HG03045 (cell line): ENCODE results near the gene PTGIR.

Source experiments
- ATAC-seq: cut with Tn5 transposase; IDR thresholded peaks from one replicate; pipeline ENCODE4 v1.9.1; 2021; ENCODE audit warnings: mild to moderate bottlenecking, moderate library complexity; ENCODE audit not compliant: unreplicated experiment

Gene PTGIR

DNA sequence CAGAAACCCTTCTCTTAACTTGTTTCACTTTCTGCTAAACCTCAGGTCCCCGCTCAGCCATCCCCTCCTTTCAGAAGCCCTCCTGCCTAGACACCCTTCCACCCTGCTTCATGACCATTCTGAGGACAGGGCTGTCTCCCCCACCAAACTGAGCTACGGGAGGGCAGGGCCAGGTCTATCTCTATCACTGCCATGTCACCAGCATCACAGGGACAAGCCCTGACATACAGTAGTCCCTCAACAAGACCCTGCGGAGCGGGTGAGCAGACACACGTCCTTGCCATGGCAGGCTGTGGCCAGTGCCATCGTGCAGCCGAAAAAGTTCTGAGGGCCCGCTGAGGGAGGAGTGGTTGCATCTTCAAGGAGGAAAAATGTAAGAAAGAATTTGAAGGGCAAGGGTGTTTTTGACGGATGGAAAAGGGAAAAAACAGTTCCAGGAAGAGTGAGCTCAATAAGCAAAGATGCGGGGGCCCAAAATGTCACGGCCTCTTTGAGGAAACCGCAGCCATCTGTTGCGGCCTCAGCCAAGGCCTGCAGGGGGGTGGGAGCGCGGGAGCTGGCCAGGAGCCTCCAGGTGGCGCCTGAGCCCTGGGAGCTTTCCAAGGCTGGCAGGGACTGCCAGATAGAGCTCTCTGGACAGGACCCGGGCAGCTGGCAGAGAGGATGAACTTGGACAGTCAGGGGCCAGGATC is 8.1 kb downstream of the PTGIR start:
- no peak for ATAC-seq

DNA sequence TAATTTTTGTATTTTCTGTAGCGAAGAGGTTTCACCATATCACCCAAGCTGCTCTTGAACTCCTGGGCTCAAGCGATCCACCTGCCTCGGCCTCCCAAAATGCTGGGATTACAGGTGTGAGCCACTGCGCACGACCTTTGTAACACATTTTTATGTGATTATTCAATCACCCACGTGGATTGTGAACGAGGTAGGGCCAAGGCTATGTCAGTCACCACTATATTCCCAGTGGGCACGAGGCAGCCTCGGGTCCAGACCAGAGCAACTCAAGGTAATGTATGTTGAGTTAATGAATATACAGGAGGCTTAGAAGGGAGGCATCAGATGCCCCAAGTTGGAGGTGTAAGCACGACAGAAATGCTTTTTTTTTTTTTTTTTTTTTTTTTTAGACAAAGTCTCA is 8.9 kb downstream of the PTGIR start:
- ATAC-seq, result no peak

DNA sequence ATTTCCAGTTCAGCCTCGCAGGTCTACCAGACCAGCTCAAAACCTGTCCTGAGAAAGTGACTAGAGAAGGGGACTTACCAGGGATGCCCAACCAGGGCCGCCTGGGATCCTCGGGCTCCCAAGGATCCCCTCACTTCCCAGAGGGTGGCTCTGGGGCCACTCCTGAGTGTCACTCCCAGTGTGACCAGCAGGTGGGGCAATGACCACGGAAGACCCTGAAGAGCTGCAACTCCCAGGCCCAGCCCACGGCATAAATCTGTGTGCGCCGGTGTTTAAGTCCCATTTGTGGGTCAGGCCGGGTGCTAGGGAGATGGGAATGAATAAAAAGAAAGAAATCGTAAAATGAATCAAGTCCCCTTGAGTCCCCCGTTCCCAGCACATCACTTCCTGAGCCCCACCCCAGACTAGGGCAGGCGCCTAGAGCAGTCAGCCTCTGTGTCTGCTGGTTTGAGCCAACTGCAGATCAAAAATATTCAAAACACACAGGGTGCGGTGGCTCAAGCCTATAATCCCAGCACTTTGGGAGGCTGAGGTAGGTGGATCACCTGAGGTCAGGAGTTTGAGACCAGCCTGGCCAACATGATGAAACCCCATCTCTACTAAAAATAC is 10.7 kb downstream of the PTGIR start:
- ATAC-seq, result no peak

DNA sequence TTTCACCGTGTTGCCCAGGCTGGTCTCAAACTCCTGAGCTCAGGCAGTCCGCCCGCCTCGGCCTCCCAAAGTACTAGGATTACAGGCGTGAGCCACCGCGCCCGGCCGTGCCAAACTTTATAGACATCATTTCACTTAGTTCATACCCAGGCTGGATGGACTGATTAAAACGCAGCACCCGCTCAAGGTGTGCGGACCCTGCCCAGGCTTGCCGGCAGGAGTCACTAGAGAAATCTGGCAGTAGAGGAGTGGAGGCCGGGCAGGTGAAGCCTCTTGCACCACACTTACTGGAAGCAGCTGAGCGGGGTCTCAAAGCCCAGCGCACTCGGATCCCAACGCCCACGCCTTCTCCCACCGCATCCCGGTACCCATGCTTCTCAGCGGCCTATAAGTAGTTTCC is 11.4 kb downstream of the PTGIR start:
- no peak for ATAC-seq

DNA sequence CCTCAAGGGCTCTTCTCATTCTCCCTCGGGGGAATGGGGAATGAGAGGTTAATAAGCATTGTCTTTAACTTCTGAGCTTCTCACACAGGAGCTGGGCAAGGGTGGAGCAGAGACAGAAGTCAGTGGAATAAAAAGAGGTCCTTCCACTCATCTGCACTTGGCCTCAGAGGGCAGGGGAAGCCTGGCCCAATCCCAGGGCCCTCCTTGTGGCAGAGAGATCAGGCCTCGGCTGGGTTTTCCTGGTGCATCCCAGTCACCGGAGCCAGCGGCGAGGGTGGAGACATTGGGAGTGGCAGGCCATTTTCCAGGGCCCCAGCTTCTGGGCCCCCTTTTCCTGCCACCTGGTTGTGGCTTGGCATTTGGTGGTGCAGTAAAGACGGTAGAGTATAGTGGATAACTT is 13.1 kb downstream of the PTGIR start:
- no peak for ATAC-seq

DNA sequence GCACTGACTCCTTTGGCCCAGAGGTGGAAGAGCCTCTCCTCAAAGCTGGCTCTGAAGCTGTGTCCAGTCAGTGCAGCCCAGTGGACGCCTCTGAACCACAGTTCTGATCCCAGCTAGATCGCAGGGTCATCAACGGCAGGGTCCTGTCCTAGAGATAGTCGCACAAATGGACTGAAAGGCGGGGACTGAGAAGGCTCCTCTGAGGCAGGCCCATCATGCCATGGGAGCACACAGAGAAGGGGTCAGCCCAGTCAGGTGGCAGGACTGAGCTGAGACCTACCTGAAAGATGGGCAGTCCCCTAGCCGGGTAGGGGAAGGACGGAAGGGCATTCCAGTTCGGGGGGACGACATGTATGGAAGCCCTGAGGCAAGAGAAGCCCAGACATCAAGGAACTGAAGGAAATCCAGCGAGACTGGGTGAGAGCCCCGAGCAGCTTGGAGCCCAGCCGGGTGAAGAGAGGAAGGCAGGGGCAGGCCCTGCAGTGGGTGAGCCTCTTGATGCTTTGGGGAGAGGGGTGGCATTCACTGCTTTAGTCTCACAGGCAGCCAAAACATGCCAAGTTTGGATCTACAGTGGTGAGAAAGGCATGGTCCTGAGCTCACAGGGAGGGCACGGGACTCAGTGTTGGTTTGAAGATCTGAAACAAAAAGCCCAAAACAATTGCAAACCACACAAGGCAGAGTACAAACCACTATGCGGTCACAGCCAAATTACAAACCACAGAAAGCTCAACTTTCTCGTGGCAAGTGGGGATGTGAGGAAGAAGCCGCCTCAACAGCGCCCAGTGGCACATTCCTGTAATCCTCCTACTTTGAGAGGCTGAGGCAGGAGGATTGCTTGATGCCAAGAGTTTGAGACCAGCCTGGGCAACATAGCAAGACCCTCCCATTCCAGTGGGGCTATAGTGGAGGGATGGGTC is 13.8 kb downstream of the PTGIR start:
- ATAC-seq, result no peak

DNA sequence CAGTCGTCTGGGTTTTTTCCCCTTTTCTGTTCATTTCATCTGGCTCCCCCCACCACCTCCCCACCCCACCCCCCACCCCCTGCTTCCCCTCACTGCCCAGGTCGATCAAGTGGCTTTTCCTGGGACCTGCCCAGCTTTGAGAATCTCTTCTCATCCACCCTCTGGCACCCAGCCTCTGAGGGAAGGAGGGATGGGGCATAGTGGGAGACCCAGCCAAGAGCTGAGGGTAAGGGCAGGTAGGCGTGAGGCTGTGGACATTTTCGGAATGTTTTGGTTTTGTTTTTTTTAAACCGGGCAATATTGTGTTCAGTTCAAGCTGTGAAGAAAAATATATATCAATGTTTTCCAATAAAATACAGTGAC is 14.5 kb downstream of the PTGIR start:
- no peak for ATAC-seq

DNA sequence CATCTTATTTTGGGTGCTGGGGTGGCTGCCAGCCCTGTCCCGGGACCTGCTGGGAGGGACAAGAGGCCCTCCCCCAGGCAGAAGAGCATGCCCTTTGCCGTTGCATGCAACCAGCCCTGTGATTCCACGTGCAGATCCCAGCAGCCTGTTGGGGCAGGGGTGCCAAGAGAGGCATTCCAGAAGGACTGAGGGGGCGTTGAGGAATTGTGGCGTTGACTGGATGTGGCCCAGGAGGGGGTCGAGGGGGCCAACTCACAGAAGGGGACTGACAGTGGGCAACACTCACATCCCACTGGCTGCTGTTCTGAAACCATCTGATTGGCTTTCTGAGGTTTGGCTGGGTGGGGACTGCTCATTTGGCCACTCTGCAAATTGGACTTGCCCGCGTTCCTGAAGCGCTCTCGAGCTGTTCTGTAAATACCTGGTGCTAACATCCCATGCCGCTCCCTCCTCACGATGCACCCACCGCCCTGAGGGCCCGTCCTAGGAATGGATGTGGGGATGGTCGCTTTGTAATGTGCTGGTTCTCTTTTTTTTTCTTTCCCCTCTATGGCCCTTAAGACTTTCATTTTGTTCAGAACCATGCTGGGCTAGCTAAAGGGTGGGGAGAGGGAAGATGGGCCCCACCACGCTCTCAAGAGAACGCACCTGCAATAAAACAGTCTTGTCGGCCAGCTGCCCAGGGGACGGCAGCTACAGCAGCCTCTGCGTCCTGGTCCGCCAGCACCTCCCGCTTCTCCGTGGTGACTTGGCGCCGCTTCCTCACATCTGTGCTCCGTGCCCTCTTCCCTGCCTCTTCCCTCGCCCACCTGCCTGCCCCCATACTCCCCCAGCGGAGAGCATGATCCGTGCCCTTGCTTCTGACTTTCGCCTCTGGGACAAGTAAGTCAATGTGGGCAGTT is 15.1 kb downstream of the PTGIR start:
- ATAC-seq, result no peak

DNA sequence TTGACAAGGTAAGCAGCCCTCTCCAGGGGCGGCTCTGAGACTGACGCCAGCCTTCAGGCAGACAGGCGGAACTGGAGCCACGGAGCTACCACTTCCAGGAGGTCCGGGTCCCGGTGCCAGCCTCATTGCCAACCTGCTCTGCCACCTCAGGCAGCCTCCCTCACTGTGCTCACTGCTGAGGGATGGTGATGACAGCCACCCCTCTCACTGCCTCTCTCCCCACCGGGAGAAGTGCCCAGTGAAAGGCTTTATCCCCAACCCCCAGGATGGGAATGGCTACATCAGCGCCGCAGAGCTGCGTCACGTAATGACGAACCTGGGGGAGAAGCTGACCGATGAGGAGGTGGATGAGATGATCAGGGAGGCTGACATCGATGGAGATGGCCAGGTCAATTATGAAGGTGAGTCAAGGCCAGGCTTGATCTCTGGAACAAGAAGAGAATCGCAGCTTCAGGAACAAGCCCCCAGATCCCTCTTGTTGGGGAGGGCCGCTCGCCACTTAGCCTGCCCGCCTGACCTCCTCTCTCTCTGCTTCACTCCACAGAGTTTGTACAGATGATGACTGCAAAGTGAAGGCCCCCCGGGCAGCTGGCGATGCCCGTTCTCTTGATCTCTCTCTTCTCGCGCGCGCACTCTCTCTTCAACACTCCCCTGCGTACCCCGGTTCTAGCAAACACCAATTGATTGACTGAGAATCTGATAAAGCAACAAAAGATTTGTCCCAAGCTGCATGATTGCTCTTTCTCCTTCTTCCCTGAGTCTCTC is 16.1 kb downstream of the PTGIR start:
- no peak for ATAC-seq

DNA sequence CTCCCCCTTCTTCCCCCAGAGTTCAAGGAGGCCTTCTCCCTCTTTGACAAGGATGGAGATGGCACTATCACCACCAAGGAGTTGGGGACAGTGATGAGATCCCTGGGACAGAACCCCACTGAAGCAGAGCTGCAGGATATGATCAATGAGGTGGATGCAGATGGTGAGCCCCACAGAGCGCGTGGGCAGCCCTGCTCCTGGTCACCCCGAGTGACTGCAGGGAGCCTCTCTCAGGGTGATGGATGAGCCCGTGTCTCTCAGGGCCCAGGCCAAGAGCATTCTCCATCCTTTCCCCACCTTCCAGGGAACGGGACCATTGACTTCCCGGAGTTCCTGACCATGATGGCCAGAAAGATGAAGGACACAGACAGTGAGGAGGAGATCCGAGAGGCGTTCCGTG is 16.7 kb downstream of the PTGIR start:
- no peak for ATAC-seq

DNA sequence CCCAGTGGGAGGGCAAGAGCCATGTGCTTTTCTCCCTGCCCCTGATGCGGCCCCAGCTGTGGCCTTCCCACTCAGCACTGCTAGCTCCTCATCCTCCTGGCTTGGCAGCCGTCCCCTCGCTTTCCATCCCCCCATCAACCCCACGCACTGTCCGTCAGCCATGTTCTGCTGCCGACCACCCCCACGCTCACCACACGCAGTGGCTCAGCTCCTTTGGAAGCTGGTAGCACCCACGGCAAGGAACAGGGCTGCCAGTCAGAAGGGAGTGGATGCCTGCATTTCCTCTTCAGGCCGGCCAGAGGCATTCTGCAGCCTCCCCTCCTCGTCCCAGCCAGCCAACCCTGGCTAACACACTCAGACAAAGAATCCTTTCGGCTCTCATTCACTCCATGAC is 17.4 kb downstream of the PTGIR start:
- no peak for ATAC-seq

DNA sequence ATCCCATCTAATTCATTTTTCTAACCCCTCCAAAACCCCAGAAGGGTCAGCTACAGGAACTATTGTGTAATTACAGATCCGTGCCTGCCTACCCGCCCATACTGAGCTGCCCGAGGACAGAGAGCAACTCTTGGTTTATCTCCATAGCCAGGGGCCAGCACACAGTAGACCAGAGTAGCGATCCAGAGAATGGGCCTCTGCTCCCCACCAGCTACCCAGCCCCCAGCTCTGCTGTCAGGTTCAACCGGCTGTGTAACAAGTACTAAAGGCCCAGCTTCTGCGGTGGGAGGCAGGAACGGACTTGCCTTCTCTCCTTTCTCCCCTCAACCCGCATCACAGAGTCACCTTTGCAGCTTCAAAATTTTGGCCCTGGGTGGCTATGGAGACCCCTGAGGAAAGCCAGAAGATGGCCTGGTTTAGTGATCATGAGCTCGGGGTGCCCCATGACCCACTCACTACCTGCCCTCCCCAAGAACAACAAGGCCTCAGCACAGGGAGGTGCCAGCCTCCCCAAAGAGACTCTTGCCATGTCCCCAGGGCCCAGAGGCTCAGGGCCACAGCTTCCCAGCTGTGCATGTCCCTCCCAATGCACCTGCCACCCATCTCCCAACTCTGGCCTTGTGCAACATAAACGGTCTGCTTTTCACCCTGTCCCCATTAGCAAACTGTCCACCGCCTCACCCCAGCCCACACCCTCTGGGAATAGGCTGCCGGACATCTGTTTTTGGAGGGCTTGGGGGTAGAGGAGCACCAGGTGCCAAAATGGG is 18.0 kb downstream of the PTGIR start:
- no peak for ATAC-seq

DNA sequence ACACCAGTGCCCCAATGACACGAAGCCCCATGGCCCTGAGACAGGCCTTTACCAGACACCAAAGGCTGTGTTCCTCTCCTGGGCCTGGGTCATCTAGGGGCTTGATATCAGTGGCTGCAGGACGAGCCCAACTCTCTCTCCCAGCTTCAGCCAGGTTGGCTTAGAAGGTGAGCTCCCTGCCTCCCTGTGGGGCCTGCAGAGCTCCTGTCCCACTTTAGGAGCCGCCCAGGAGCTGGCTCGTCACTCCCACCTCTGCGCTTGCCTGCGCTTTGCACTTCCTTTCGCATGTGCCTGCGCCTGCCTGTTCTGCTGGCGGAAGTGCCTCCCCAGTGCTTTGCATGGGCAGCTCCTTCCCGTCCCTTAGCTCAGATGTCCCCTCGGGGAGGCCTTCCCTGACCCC is 18.9 kb downstream of the PTGIR start:
- ATAC-seq, result no peak

DNA sequence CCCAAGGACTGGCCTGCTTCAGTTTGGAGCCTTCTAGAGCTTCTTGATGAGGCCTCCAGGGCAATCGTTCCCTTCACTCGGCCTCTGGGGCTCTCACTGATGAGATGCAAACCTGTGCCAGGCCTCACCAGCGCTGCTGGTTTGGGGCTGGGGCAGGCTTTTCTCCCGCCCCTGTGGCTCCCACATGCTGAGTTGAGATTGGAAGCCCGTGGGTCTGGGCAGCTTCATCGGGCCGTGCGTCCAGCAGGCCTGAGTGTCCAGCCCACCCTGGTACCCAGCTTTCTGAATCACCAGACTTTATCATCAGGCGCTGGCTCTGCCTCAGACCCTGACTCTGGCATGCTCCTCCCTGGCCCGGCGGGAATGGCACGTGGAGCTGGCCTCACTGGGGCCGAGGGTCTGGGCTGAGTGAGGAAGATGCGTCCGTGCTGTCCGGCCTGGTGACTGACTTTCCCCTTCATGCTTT is 19.5 kb downstream of the PTGIR start:
- no peak for ATAC-seq

DNA sequence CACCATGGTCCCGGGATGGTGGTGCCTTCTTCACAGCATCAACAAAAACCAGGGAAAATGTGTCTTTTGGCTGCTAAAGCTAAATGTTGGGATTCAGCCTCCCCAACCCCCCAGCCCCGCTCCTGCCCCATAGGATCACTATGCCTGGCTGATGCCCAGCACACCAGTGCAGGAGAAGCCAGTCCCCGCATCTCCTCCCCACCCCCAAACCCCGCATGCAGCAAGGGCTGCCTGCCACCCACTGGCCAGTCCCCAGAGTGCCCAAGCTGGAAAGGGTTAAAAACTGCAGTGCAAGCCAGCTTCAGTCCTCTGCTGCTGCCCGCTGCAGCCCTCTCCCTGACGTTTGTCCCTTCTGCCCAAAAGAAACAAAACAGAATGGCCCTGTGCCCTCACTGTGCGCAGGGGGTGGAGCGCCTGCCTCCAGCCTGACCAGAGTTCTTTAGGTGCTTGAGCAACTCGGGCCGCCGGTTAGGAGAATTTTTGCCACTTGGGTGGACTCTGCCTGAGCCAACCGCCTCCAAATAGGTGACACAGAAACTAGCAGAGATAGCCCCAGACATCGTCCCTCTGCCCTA is 20.0 kb downstream of the PTGIR start:
- no peak for ATAC-seq

DNA sequence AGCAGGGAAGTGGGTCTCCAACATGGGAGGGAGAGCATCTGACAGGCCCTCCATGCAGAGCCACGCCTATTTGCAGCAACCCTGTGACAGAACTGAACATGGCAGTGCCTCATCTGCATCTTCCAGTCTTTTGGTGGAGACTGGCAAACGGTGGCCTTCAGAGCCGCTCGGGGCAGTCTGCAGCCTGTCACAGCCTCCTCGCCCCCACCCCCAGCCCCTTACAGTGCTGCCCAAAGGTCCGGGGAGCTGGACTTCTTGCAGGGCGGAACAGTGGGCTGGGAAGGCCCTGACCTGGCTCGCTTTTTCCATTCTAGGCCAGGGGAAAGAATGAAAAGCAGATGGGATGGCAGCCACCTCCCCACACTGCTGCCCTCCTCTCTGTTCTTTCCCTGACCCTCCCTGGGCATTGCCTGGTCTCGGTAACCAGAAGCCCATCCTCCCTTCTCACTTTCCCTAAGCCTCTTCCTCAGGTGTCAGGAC is 21.1 kb downstream of the PTGIR start:
- ATAC-seq, result no peak

DNA sequence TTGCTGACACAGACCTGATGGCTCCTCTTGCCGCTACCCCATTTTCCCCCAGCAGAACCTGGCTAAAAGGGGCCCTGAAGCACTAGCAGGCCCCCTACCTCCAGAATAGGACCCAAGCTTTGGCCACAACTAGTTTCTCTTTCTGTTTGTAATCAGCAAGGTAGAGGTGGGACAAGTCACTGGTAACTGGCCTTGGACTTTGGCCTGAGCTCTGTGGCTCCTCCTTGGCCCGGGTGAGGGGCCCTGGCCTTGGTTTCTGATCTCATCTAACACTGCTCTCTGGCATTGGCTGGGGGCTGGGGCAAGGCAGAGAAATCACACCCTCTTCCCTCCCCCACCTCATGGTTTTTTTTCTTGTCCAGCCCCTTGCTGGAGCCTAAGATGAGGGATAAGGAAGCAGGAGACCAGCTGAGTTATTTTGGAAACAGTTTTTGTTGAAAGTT is 21.7 kb downstream of the PTGIR start:
- ATAC-seq, result no peak

DNA sequence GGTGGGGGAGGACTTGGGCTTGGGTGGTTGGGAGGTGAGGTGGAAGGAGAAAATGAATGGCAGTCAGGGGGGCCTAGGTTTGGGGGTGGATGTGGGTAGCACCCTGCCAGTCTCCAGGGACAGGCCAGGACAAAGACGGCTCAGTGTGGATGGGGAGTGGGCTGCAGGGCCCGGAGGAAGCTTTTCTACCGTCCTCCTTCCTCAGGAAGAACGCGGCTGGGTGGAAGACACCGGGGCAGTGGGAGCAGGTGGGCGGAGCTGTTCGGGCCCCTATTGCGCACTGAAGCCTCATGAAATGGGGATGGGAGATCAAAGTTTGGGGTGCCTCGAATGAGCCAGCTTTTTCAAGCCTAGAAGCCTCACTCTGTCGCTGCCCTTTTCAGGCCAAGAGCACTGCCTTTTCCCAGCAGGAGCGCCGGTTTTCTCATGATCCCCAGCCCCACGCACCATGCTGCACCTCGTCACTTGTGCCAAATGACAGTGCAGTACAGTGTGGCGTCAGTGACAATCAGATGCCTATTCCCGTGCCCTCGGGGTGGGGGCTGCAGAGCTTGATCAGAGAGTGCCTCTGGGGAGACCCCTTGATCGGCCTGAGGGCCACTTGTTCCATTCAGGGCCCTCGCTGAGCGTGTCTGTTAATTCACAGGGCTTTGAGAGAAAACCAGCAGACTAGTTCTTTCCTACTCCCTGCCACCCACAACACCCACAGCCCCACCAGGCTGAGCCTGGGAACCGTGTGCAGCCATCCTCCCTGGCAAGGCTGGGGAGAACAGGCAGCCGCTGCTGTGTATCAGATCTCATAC is 22.3 kb downstream of the PTGIR start:
- no peak for ATAC-seq
